Measurements from ENCODE around the gene SOAT1. TPM values are rescaled to one million over a fixed set of nuclear protein-coding genes. Genes with fewer than 3 reads are reported as not detected.
A peak's percentile ranks its signal among the peaks of the same experiment; 100 is the strongest.

The SOAT1 gene
- total RNA-seq, 5 donors from 2014 or later (not counting 1 experiment from before 2014, with no cell fraction given): 35.0 to 42.1 (median 39.1) TPM

GRCh38 chr1:179311149-179311700 is 17.6 kb downstream of the SOAT1 start:
- no peak for ATAC-seq (replicated peaks in 1 of 4)
- H3K27ac Mint-ChIP-seq: no peak overlapping the region
- no peak for DNase-seq
- H3K4me3 ChIP-seq (ENCODE audit: control insufficient read depth in 1 of 2, extremely low read depth in 1 of 2, low read length in 1 of 2): no peak overlapping the region
- H3K4me1 Mint-ChIP-seq: peaks cover 43 to 46% (median 43%) of the 10 kb centered on the region in 3 donors
- POLR2A ChIA-PET: no interaction called here
- H3K36me3 ChIP-seq (ENCODE audit: control insufficient read depth in 2 of 2, extremely low read depth in 1 of 2, insufficient read depth in 1 of 2, low read length in 1 of 2): peaks cover 0 to 28% of the 10 kb centered on the region in 2 donors
- no peaks in the 10 kb centered on the region for H3K27me3 ChIP-seq (replicated peaks in 1 of 2; ENCODE audit: control insufficient read depth in 2 of 2, extremely low read depth in 1 of 2, insufficient read depth in 2 of 2, low read length in 1 of 2)
- H3K27me3 Mint-ChIP-seq: no peaks in the 10 kb centered on the region
- CTCF ChIA-PET: no interaction called here
- H3K36me3 Mint-ChIP-seq: peaks cover 49% of the 10 kb centered on the region
- 95% methylated on average over 2 of the region's 5 CpGs for WGBS (ENCODE audit: insufficient coverage)
- H3K27ac ChIP-seq (ENCODE audit: low read length): no peak overlapping the region
- H3K9me3 ChIP-seq: no peaks in the 10 kb centered on the region
- no peaks in the 10 kb centered on the region for H3K9me3 Mint-ChIP-seq
- H3K4me3 Mint-ChIP-seq: no peak overlapping the region
- H3K4me1 ChIP-seq (ENCODE audit: control insufficient read depth in 1 of 2, extremely low read depth in 1 of 2, insufficient read depth in 2 of 2, low read length in 2 of 2): no peaks in the 10 kb centered on the region

GRCh38 chr1:179313004-179313403 is 19.4 kb downstream of the SOAT1 start:
- Mint-ChIP-seq H3K27ac (no peak overlapping the region), H3K9me3 (no peaks in the 10 kb centered on the region), H3K4me1 (peaks cover 37 to 40% (median 39%) of the 10 kb centered on the region in 3 donors), H3K36me3 (peaks cover 36% of the 10 kb centered on the region), H3K27me3 (no peaks in the 10 kb centered on the region), H3K4me3 (no peak overlapping the region)
- ChIA-PET POLR2A (interaction anchor here in 1 of 2 donors (0.5 kb wide), 2 partner anchors 32 to 34 kb away, joined by 4 to 7 read pairs; no protein-coding TSS in a partner anchor), CTCF (no interaction called here)
- Histone ChIP-seq H3K36me3 (ENCODE audit: control insufficient read depth in 2 of 2, extremely low read depth in 1 of 2, insufficient read depth in 1 of 2, low read length in 1 of 2) (peaks cover 0 to 16% of the 10 kb centered on the region in 2 donors), H3K4me3 (ENCODE audit: control insufficient read depth in 1 of 2, extremely low read depth in 1 of 2, low read length in 1 of 2) (no peak overlapping the region), H3K27me3 (replicated peaks in 1 of 2; ENCODE audit: control insufficient read depth in 2 of 2, extremely low read depth in 1 of 2, insufficient read depth in 2 of 2, low read length in 1 of 2) (no peaks in the 10 kb centered on the region), H3K9me3 (no peaks in the 10 kb centered on the region), H3K4me1 (ENCODE audit: control insufficient read depth in 1 of 2, extremely low read depth in 1 of 2, insufficient read depth in 2 of 2, low read length in 2 of 2) (peaks cover 0 to 2% of the 10 kb centered on the region in 2 experiments), H3K27ac (ENCODE audit: low read length) (no peak overlapping the region)
- 100% methylated on average over 4 of the region's 6 CpGs for WGBS (ENCODE audit: insufficient coverage)
- DNase-seq (no peak), ATAC-seq (replicated peaks in 1 of 4) (no peak)

- POLR2A ChIA-PET: interaction anchor here in 1 of 2 donors (0.8 kb wide), 1 partner anchor 9 kb away, joined by 3 read pairs; no protein-coding TSS in a partner anchor
- Mint-ChIP-seq H3K27me3 (no peaks in the 10 kb centered on the region), H3K27ac (peak overlapping the region; percentile 28 to 55), H3K4me3 (no peak overlapping the region), H3K36me3 (peaks cover 45% of the 10 kb centered on the region), H3K4me1 (peaks cover 46 to 49% (median 46%) of the 10 kb centered on the region in 3 donors), H3K9me3 (no peaks in the 10 kb centered on the region)
- WGBS (ENCODE audit: insufficient coverage): 100% methylated on average over 2 of the region's 3 CpGs
- ATAC-seq (replicated peaks in 1 of 4) (no peak), DNase-seq (no peak)
- Histone ChIP-seq H3K36me3 (ENCODE audit: control insufficient read depth in 2 of 2, extremely low read depth in 1 of 2, insufficient read depth in 1 of 2, low read length in 1 of 2) (peaks cover 0 to 12% of the 10 kb centered on the region in 2 donors), H3K27me3 (replicated peaks in 1 of 2; ENCODE audit: control insufficient read depth in 2 of 2, extremely low read depth in 1 of 2, insufficient read depth in 2 of 2, low read length in 1 of 2) (no peaks in the 10 kb centered on the region), H3K9me3 (no peaks in the 10 kb centered on the region), H3K4me3 (ENCODE audit: control insufficient read depth in 1 of 2, extremely low read depth in 1 of 2, low read length in 1 of 2) (no peak overlapping the region), H3K4me1 (ENCODE audit: control insufficient read depth in 1 of 2, extremely low read depth in 1 of 2, insufficient read depth in 2 of 2, low read length in 2 of 2) (peaks cover 0 to 2% of the 10 kb centered on the region in 2 experiments), H3K27ac (ENCODE audit: low read length) (no peak overlapping the region)
- CTCF ChIA-PET: no interaction called here
Observed at GRCh38 chr1:179314928-179315327, 21.3 kb downstream of the SOAT1 start.

GRCh38 chr1:179318491-179318890 is 24.9 kb downstream of the SOAT1 start:
- ATAC-seq (replicated peaks in 1 of 4): no peak
- H3K36me3 Mint-ChIP-seq: peaks cover 47% of the 10 kb centered on the region

GRCh38 chr1:179321533-179322216 is 28.1 kb downstream of the SOAT1 start:
- H3K9me3 ChIP-seq: no peaks in the 10 kb centered on the region
- ATAC-seq (replicated peaks in 1 of 4) (no peak), DNase-seq (no peak)
- peaks cover 0 to 2% of the 10 kb centered on the region in 2 experiments for H3K4me1 ChIP-seq (ENCODE audit: control insufficient read depth in 1 of 2, extremely low read depth in 1 of 2, insufficient read depth in 2 of 2, low read length in 2 of 2)
- H3K36me3 ChIP-seq (ENCODE audit: control insufficient read depth in 2 of 2, extremely low read depth in 1 of 2, insufficient read depth in 1 of 2, low read length in 1 of 2): peaks cover 0 to 24% of the 10 kb centered on the region in 2 donors
- 100% methylated on average over 1 of the region's 5 CpGs for WGBS (ENCODE audit: insufficient coverage)
- H3K9me3 Mint-ChIP-seq: no peaks in the 10 kb centered on the region
- no peaks in the 10 kb centered on the region for H3K27me3 ChIP-seq (replicated peaks in 1 of 2; ENCODE audit: control insufficient read depth in 2 of 2, extremely low read depth in 1 of 2, insufficient read depth in 2 of 2, low read length in 1 of 2)
- no peaks in the 10 kb centered on the region for H3K27me3 Mint-ChIP-seq
- H3K27ac ChIP-seq (ENCODE audit: low read length): no peak overlapping the region
- H3K4me3 ChIP-seq (ENCODE audit: control insufficient read depth in 1 of 2, extremely low read depth in 1 of 2, low read length in 1 of 2): no peak overlapping the region
- CTCF ChIA-PET: no interaction called here
- H3K36me3 Mint-ChIP-seq: peaks cover 58% of the 10 kb centered on the region
- peak overlapping the region in 1 of 2 donors; percentile 4 for H3K27ac Mint-ChIP-seq
- POLR2A ChIA-PET: interaction anchor here in 1 of 2 donors (1.0 kb wide), 1 partner anchor 27 kb away, joined by 3 read pairs; no protein-coding TSS in a partner anchor
- peaks cover 29 to 37% (median 34%) of the 10 kb centered on the region in 3 donors for H3K4me1 Mint-ChIP-seq
- no peak overlapping the region for H3K4me3 Mint-ChIP-seq

More at GRCh38 chr1:179318491-179318890, 24.9 kb downstream of the SOAT1 start:
- Histone ChIP-seq H3K27me3 (replicated peaks in 1 of 2; ENCODE audit: control insufficient read depth in 2 of 2, extremely low read depth in 1 of 2, insufficient read depth in 2 of 2, low read length in 1 of 2) (no peaks in the 10 kb centered on the region), H3K9me3 (no peaks in the 10 kb centered on the region), H3K36me3 (ENCODE audit: control insufficient read depth in 2 of 2, extremely low read depth in 1 of 2, insufficient read depth in 1 of 2, low read length in 1 of 2) (peaks cover 0 to 8% of the 10 kb centered on the region in 2 donors), H3K4me3 (ENCODE audit: control insufficient read depth in 1 of 2, extremely low read depth in 1 of 2, low read length in 1 of 2) (no peak overlapping the region), H3K27ac (ENCODE audit: low read length) (no peak overlapping the region), H3K4me1 (ENCODE audit: control insufficient read depth in 1 of 2, extremely low read depth in 1 of 2, insufficient read depth in 2 of 2, low read length in 2 of 2) (peaks cover 0 to 2% of the 10 kb centered on the region in 2 experiments)
- peaks cover 45 to 49% (median 47%) of the 10 kb centered on the region in 3 donors for H3K4me1 Mint-ChIP-seq
- POLR2A ChIA-PET: interaction anchor here in 1 of 2 donors (0.6 kb wide), 1 partner anchor 7 kb away, joined by 3 read pairs; no protein-coding TSS in a partner anchor
- no peak overlapping the region for H3K4me3 Mint-ChIP-seq
- CTCF ChIA-PET: no interaction called here
- no peak for DNase-seq
- WGBS (ENCODE audit: insufficient coverage): no CpG with 5 or more reads among the region's 5 CpGs
- H3K27ac Mint-ChIP-seq: no peak overlapping the region
- no peaks in the 10 kb centered on the region for H3K27me3 Mint-ChIP-seq
- no peaks in the 10 kb centered on the region for H3K9me3 Mint-ChIP-seq

GRCh38 chr1:179322557-179322956 is 29.0 kb downstream of the SOAT1 start:
- Histone ChIP-seq H3K4me3 (ENCODE audit: control insufficient read depth in 1 of 2, extremely low read depth in 1 of 2, low read length in 1 of 2) (no peak overlapping the region), H3K27ac (ENCODE audit: low read length) (no peak overlapping the region), H3K36me3 (ENCODE audit: control insufficient read depth in 2 of 2, extremely low read depth in 1 of 2, insufficient read depth in 1 of 2, low read length in 1 of 2) (peaks cover 0 to 31% of the 10 kb centered on the region in 2 donors), H3K27me3 (replicated peaks in 1 of 2; ENCODE audit: control insufficient read depth in 2 of 2, extremely low read depth in 1 of 2, insufficient read depth in 2 of 2, low read length in 1 of 2) (no peaks in the 10 kb centered on the region), H3K9me3 (no peaks in the 10 kb centered on the region), H3K4me1 (ENCODE audit: control insufficient read depth in 1 of 2, extremely low read depth in 1 of 2, insufficient read depth in 2 of 2, low read length in 2 of 2) (peaks cover 0 to 2% of the 10 kb centered on the region in 2 experiments)
- Mint-ChIP-seq H3K4me1 (peaks cover 29 to 35% (median 33%) of the 10 kb centered on the region in 3 donors), H3K4me3 (no peak overlapping the region), H3K36me3 (peaks cover 64% of the 10 kb centered on the region), H3K27ac (no peak overlapping the region), H3K27me3 (no peaks in the 10 kb centered on the region), H3K9me3 (no peaks in the 10 kb centered on the region)
- ChIA-PET CTCF (no interaction called here), POLR2A (interaction anchor here (0.6 to 1.0 kb wide), 2 partner anchors 10 to 28 kb away, joined by 3 to 6 read pairs; no protein-coding TSS in a partner anchor)
- WGBS (ENCODE audit: insufficient coverage): no CpG with 5 or more reads among the region's 3 CpGs
- DNase-seq: no peak
- ATAC-seq (replicated peaks in 1 of 4): no peak
